Measurements from ENCODE around the gene AGAP3.

DNA sequence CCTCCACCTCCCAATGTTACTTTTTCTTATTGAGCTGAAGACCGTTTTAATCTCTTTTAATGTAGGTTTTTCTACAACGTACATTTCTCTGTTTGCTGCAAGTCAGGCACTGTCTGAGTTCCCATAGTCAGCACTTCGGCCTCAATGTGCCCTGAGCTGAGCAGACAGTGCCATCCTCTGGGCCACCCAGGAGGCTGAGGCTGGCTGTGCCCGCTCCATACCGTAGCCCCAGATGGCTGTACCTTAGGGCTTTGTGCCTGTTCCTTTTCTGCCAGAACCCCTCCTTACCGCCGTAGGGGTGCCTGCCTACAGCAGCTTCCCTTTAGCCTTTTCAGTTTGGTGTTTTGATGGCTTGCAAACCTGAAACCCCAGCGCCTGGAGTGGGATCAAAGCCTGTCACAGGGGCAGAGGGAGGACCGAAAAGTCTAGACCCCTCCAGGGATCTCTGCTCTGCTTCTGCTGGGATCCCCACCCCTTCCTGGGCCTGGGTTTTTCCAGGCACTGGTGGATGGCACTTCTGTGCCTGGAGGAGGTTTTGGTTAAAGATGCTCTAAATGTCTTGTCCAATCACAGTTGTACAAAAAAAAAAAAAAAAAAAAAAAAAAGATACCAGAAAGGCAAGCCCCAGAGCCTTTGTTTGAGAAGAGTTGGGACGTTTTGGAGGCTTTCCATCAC lies 9.0 kb downstream of the AGAP3 start:
- TF ChIP-seq POLR2A (IDR thresholded peaks at IDR 0.05; ENCODE audit: low read depth, low read length) = no peak
- no peak for TF ChIP-seq POLR2AphosphoS5 (IDR thresholded peaks at IDR 0.05; ENCODE audit: low read depth, low read length)

Data from GM12892 (cell line).